DMS79 (cell line): ENCODE results near the gene TBC1D30.

ENCODE experiments used
- DNase-seq: peaks from one replicate; lab custom pipeline; 2025; lab: John Stamatoyannopoulos, UW

The TBC1D30 gene

DNA sequence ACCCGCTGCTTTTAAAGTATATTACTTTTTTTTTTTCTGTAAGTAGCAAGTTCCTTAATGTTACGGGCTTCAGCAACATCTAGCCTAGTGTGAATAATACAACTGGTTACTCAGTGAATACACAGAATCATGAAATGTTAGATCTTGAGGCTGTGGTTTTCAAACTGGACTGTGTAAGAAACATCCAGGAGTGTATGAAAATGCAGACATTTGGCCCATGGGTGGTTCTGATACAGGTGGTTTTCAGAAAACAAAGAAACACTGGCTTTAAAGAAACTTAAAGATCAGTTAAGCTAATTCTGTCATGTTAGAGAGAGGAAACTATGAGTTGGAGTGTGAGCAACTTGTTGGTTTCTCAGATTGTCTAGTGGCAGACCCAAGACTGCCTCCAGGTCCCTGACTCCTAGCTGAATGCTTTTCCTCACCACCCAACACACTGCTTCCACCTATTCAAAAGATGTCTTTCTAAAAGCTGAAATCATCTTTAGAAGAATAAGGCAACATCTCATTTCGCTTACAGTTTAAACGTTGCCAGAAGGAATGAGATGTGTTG is 36.1 kb downstream of the TBC1D30 start:
- no peak for DNase-seq

DNA sequence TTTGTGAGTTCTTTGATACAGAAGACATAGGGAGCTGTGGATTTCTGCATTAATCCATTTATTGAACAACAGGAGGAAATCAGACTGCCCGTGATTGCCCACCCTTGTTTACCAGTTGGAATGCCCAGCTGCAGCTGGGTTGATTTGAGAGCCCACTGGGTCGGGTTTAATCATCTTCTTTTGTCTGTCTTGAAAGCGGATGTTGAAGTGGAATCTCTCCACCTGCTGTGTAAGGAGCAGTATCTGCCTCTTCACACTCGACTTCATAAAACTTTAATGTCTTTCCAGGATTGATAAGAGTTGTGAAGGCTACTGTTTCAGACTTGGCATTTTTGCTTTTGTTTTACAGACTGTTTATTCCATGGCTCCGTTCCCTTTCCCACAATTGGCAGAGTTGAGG is 39.9 kb downstream of the TBC1D30 start:
- DNase-seq, result no peak

GRCh38 chr12:64875186-64875585 is 50.7 kb downstream of the TBC1D30 start:
- no peak for DNase-seq

GRCh38 chr12:64876388-64877071 is 52.1 kb downstream of the TBC1D30 start:
- DNase-seq, result no peak

DNA sequence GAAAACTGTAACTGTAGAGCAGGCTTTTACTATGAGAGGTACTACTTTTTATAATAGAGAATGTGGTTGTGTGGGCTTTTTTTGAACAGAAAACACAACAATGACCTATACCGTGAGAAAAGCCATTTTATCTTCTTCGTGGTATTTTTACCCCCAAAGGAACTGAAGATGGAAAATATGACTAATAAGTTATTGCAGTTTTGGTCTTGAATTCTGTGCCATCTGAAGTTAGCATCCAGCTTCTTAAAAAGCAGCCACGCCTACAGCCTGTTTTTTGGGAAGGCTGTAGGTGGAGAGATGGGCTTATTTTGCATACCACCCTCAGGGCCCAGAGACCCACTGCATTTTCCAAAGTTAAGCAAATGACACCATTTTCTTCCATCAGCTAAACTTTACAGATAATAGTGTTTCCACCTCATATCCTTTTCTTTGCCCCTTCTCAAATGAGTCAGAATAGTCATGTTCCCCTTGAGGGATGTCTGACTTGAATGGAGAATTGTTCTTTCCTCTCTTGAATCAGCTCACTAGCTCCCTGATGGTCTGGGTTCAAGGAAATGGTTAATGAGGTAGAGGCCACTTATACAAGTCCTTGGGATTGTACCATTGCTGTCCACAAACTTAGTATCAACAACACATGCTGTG is 53.0 kb downstream of the TBC1D30 start:
- DNase-seq, result no peak

DNA sequence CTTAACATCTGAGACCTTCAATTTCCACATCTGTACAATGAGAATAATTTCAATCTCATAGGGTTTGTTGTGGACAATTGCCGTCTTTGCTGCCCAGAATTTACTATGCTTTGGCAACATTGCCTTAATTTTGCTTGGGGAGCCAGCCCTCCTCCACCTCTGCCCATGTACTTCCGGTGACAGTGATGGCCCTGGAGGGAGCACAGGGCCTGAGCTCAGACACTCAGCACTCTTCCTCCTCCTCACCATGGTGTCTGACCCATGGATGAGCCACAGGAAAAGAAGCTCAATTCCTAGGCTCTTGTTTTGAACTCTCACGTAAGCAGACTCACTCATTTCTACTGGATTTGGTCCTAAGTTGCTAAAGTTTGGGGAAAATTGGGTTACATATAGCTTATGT is 58.2 kb downstream of the TBC1D30 start:
- DNase-seq, result no peak

DNA sequence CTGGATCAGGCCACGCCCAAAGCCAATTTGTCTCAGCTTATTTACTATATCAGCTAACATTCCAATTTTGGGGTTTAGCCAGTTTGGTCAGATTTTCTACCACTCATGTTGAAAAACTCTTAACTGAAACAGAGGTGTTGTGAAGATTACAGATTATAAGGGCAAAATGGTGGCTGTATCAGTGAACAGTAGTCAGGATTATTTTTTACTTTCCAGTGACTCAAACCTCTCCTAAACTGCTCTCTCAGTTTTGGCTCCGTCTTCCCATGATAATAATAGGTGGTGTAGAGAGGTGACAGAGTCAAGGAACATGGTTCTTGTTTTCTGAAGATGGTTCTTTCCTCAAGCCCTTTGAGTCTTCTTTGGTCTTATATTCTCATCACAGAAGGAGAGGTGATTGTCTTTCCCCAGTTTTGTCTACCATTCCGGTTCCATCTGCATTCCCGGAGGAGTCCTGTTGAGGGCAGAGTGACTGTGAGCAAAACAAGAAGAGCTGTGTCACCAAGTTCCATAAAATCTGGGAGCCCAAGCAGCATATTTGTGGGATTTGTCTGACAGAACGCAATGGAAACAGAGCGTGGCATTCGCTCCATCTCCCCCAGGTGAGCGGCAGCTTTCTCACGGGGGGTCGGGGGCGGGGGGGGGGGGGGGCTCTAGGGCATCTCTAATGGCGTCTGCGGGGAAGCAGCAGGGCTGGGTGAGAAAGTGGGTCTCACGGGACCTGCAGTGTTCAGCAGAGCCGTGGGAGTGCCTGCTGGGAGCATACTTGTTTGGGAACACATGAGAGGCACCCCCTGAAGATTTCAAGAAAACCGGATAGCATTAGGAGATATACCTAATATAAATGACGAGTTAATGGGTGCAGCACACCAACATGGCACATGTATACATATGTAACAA is 59.1 kb downstream of the TBC1D30 start:
- no peak for DNase-seq

DNA sequence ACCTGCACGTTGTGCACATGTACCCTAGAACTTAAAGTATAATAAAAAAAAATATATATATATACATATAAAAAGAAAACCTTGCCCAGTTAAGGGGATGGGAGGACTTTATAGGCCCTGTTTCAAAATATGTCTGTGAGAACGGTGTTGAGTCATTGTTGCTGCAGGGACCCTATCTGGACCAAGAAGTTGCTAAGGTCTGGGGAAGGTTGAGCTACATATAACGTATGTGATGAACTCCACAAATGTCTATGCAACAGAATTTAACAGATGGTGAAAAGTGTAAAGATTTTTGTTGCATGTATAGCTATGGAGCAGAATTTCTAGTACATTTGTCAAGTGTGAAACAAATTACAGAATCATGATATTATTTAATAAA is 59.7 kb downstream of the TBC1D30 start:
- no peak for DNase-seq

GRCh38 chr12:64884728-64885127 is 60.3 kb downstream of the TBC1D30 start:
- no peak for DNase-seq

DNA sequence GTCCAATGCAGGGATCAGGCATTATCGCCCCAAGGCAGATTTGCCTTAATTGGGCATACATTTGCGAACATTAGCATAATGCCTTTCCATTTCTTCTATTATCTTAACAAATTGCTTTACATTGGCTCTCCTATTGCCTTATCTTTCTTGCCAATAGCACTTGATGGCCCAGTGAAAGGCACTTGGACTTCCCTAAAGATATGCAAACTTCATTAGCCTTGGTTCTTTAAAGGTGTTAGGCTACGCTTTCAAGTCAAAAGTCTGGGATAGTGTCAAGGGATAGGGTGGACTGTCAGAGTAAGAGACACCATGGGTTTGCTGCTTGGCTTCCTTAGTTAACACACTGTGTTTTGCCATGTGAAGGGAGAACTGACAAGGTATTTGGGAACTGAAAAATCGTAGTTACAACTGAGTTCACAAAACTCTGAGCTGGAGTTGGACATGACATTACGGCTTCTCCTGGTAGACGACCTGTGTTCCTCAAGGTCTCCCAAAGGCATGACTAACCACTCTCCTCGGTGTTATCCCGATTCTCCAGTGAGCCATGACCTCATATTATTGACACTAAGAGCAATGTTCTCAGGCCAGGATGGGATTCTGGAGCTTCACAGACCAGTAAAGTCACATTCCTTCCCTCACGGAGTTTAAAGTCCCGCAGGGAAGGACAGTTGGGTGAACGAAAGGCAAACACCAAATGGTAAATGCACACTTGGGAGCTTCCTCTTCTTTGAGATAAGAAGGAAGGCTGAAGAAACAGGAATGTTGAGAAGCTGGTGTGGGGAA is 65.2 kb downstream of the TBC1D30 start:
- DNase-seq, result no peak

- DNase-seq, result no peak
These were observed 66.5 kb downstream of the TBC1D30 start for GRCh38 chr12:64890873-64891468.

- DNase-seq, result no peak
These were observed 67.2 kb downstream of the TBC1D30 start for GRCh38 chr12:64891629-64892028.

GRCh38 chr12:64892561-64892960 is 68.1 kb downstream of the TBC1D30 start:
- DNase-seq, result no peak

- DNase-seq, result no peak
These were observed 69.5 kb downstream of the TBC1D30 start for GRCh38 chr12:64893961-64894360.

DNA sequence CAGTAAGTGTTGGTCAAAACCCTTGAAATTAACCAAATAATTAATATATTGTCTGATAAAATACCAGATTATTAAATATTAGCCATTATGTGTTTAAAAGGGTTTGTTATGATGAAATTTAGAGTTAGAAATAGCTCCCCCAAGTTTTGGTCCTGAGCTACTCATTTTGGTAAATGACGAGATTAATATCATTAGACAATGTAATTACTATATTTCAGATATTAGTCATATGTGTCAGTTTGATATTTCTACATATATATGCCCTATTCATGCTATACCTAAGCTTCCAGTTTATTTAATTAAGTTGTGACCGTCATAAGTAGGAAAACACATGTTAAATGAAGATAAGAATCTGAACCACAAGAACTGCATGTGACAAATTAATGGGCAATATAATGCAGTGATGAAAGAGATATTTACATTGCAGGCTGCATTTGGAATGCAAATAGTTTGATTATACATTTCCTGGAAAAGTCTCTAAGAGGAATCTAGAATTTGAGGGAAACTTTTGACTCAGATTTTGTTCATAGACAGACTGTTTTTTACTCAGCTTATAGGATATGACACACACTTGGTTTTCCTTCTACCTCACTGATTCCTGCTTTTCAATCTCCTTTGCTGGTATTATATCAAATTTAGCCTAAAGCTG is 70.5 kb downstream of the TBC1D30 start:
- no peak for DNase-seq

DNA sequence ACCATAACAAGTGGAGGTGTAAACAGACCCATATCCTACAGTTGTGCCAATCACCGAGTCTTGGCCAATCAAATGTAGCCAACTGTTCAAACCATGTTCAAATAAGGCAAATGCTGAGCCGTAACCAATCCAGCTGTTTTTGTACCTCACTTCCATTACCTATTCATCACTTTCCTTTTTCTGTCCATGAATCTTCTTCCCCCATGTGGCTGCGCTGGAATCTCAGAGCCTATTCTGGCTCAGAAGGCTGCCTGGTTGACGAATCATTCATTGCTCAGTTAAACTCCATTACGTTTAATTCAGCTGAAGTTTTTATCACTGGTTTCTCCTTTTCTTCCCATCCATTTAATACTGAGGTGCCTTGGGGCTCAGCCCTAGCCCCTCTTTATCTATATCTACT is 71.1 kb downstream of the TBC1D30 start:
- DNase-seq, result no peak

DNA sequence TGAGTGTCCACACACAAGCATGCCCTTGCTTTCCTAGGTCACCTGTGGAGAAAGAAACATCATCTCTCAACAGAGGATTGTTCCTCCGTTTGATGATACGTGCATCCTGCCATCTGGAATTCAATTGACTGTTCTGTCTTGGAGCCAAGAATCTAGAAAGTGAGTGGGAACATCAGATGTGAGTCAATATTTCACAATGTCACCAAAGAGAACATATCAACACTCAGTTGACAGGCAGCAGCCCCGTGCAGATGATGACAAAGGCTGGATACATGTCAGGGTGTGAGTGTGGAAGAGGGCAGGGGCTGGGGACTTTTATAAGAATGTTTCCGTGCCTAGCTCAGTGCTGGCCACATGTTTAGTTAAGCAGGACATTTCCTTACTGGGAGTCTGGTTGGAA is 76.1 kb downstream of the TBC1D30 start:
- no peak for DNase-seq

DNA sequence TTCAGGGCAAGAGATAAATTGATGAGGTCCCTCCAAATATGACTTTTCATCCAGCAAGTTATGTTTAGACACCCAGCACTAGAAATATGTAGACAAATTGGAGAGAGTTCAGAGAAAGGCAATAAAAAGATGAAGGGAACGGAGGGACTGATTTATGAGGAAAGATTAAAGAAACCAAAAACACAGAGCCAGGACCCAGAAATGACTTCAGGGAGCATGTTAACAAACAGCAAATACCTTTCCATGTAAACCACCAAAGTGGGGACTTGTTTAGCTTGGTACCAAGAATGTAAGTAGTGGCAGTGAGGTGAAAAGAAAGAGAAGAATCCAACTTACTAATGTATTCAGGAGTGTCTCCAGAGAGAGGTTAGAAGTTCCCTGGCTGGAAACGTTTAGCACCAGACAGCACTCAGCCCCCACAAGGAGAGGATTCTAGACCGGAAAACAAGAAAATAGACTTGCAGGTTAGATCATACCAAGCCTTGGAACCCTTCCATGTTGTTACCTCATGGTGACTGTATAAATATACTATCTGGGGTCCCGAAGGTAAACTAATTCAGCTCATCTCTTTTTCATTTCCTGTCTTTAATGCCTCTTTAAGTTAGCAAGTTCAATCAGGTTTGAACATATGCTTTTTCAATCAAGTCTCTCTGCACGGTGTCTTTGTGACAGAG is 79.2 kb downstream of the TBC1D30 start:
- DNase-seq, result no peak

DNA sequence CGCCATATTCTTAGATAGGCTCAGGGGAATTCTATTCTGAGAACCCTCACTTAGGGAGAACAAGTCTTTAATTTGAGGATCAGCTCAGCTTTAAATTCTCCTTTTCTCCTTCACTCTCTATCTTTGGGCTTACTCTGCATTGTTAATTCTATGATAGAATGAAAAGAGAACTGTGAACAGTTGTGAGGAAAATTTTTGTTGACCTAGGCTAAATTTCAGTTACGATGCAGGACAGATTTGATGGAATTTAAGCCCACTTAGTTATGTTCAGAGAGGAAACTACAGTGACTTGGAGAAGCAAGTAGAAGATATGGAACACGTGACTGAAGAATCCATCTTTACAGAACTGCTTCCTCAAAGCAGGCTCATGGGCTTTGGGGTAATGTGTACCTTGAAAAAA is 82.7 kb downstream of the TBC1D30 start:
- DNase-seq, result no peak

DNA sequence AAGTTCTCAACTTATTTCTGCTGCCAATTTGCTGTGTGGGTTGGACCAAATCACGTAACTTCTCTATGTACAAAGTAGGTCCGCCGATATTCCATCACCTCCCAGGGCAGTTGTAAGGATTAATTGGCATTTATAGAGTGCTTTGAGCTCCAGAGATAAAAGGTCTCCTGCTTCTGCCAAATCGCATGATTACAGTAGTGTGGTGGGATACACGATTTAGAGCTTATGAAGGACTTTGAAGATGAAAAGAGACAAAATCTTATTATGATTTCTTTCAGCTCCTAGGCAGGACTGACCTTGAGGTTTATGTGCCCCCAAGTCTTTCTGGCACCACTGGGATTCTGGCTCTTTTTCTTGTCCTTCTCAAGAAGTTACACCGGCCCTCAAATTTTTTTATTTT is 84.7 kb downstream of the TBC1D30 start:
- no peak for DNase-seq
